HG03442 (cell line): ENCODE measurements around the gene MAJIN.

ENCODE experiments used
- ATAC-seq: cut with Tn5 transposase; IDR thresholded peaks from one replicate; pipeline ENCODE4 v1.9.1; 2021; ENCODE audit warnings: mild to moderate bottlenecking, moderate library complexity; ENCODE audit not compliant: unreplicated experiment

The MAJIN gene

DNA sequence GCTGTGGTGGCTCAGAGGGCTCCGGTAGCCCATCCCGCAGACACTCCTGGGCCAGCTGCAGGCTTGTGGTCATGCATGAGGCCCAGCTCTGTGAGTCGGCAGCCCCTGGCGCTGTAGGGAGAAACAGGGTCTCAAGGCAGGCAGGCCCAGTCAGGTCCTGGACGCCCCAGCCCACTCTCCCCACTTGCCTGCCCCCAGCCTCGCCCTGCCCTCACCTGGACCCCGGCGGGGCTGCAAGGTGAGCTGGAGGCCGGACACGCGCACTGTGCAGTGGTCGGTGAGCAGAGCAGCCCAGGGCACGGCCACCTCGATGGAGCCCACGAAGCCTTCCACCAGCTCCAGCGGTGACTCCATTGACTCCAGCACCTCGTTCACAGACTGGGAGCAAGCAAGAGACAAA is 57.8 kb downstream of the MAJIN start:
- no peak for ATAC-seq

DNA sequence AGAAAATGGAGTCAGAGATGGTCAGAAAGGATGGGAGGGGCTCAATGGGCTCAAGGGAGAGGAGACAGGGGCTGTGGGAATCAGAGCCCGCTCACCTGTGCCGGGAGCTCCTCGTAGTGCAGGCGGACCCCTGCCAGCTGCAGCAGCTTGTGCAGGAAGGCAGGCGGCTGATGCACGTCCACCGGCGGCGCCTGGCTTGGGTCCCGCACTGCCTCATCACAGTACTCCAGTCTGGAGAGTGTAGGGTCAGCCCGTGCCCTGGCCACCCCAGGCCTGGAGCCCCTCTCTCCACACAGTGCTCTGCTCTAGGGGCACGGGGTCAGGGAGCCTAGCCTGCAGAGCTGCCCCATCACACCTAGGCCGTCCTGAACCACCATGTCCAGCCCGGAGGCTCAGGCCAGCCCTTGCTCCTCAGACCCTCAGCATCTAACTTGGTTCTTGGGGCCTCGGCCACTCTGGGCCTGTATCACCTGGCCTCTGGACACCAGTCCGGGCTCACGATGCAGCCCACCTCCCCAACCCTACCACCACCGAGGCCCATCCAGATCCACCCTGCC is 58.7 kb downstream of the MAJIN start:
- ATAC-seq = no peak

- no peak for ATAC-seq
Observed at GRCh38 chr11:64911689-64912088, 60.2 kb downstream of the MAJIN start.

- ATAC-seq = no peak
Observed at GRCh38 chr11:64911142-64911541, 60.8 kb downstream of the MAJIN start.

DNA sequence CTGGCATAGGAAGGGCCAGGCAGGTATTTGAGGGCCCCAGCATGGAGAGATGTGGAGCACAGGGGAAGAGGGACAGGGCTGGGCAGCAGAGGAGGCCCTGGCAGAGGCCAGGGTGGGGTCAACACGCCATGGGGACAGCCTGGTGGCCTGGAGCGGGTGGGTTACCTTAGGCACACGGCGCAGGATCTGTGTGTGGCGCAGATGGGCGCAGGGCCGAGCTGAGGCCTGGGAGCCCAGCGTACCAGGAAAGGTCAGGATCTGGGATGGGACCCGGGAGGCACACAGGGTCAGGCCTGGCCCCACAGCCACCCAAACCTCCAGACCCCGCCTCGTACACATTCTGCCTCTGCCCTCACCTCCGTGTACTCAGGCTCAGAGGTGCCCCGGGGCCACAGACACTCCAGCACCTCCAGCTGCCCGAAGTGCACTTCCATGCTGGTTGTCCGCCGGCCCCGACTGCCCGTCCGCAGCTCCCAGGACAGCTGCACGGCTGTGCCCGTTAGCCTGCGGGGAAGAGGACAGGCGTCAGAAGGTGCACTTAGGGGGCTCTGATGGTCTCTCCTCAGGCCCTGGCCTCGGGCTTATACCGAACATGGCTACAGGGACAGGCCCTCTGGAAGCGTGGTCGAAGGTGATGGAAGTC is 61.3 kb downstream of the MAJIN start:
- ATAC-seq = no peak

- ATAC-seq = no peak
Observed at GRCh38 chr11:64909653-64910343, 62.1 kb downstream of the MAJIN start.

DNA sequence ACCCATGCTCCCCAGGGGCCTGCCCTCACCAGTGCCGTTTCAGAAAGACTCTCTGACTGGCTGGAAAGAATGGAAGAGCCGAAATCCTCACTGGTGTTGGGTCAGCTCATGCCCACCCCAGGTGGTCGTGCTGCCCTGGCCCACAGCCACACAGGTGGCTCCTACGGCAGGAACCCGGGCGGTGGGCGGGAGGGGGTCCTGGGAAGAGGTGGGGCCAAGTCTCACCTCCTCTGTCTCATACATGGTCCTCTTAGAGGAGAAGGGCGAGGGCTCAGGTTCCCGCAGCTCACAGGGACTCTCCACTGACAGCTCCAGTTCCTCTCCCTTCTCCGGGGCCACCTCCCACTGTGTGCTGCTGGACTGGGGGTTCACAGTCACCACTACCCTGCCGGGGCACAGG is 63.1 kb downstream of the MAJIN start:
- no peak for ATAC-seq

DNA sequence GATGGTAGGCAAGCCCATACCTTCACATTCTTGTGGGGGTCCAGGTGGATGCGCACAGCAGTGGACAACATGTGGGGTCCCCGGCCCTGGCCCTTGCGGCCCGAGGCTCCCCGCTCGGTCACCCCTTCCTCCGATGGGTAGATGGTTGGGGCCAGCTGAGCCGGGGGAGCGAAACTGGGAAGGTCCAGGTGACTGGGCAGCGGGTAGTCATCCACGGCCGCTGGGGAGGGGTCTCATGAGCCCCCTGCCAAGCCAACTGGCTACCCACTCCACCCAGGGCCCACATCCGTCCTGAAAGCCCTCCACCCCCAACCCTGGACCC is 65.6 kb downstream of the MAJIN start:
- ATAC-seq = no peak

GRCh38 chr11:64905516-64906313 is 66.2 kb downstream of the MAJIN start:
- ATAC-seq = no peak

DNA sequence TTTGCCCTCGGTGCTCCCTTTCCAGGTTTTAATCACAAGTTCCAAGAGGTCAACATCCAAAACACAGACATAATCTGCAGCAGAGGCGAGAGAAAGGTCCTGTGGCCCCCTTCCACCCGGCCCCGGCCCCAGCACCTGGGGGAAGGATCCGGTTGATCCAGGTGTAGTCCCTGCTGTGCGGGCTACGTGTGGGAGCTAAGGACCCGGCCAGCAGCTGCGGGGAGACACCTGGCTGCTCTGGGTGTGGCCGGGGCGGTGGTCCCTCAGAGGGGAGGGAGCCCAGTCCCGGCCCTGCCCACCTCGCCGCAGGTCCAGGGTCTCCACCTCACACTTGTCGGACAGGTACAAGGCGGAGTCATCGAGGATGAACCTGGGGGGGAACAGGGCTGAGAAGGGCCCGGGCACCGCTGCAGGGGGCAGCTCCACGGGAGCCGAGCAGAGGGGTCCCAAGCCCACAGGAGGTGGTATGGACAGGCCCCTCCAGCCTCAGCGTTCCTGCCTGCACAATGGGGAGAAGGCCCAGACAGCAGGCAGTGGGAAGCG is 68.5 kb downstream of the MAJIN start:
- no peak for ATAC-seq

DNA sequence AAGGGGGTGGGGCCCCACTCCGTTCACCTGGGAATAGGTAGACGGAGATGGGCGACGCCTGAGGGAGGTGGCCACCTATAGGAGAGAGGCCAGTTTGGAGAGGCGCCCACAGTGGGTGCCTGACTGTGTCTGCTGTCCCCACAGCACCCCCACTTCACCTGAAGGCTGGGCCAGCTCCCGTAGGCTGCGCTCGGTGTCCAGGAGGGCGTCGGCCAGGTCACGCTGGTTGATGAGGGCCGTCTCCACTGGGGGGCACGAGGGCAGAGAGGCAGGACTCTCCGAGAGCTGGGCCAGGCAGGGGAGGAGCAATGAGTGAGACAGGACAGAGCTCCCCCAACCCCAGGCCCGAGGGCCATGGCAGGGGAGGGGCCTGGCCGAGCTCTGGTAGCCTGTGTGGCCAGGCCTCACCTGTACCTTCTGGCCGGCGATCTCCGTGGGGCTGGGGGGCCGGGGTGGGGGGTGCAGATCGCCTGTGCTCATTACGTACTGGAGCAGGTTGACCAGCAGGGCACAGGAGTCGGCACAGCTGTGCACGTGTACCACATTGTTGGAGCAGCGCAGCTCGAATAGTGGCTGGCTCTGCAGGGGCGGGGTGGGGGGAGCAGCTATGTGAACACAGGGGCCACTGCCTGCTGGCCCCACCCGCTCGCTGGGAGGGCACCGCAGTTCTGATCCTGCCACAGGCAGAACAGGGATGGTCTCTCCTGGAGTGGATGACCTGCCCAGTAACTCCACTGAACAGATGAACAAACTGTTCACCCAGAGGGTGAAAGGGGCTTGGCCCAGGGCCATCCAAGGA is 69.6 kb downstream of the MAJIN start:
- no peak for ATAC-seq

DNA sequence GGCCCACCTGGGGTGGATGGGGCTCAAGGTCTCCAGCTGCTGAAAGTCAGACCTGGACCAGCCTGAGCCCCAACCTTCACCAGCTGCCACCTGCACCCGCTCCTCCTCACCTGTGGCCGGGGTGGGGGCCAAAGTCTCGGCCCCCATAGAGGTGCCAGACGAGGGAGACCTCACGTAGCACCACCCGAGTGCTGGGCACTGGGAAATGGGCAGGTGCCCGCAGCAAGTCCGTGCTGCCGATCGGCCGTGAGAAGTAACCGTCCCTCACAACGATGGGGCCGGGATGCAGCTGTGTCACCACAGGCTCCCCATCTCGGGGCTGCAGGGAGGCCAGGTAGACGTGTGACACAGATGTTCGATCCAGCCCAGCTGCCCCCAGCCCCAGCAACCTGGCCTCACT is 71.1 kb downstream of the MAJIN start:
- no peak for ATAC-seq

DNA sequence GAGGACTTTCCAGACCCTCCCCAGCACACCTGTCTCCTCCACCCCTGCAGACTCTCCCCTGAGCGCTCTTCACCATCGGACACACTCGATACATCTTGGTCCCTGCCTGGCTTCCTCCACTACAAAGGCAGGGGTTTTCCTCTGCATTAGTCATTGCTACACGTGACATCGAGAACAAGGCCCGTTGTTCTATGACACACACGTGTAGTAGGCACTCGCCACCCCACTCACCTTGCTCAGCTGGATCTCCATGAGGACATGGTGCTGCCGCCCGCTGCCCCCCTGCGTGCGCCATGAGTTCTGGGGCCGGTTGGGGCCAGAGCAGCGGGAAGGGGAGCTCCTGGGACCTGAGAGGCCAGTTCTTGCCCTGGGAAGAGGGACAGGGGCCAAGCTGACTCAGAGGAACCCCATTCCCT is 71.6 kb downstream of the MAJIN start:
- no peak for ATAC-seq

GRCh38 chr11:64898541-64898940 is 73.4 kb downstream of the MAJIN start:
- no peak for ATAC-seq

- ATAC-seq = no peak
Observed at GRCh38 chr11:64898076-64898445, 73.8 kb downstream of the MAJIN start.

- no peak for ATAC-seq
Observed at GRCh38 chr11:64897381-64898075, 74.4 kb downstream of the MAJIN start.

- ATAC-seq = no peak
Observed at GRCh38 chr11:64896448-64897022, 75.4 kb downstream of the MAJIN start.

- no peak for ATAC-seq
Observed at GRCh38 chr11:64894812-64895452, 77.0 kb downstream of the MAJIN start.

GRCh38 chr11:64894070-64894811 is 77.7 kb downstream of the MAJIN start:
- ATAC-seq = no peak
